GM15510 (cell line): ENCODE data around the gene C19orf67.

Source experiments
- POLR2A ChIP-seq: IDR thresholded peaks from 3 replicates; pipeline ENCODE4 v1.6.1; 2011; ENCODE audit warnings: borderline replicate concordance; ENCODE audit not compliant: insufficient read length; ENCODE audit errors: extremely low read depth

C19orf67 gene

DNA sequence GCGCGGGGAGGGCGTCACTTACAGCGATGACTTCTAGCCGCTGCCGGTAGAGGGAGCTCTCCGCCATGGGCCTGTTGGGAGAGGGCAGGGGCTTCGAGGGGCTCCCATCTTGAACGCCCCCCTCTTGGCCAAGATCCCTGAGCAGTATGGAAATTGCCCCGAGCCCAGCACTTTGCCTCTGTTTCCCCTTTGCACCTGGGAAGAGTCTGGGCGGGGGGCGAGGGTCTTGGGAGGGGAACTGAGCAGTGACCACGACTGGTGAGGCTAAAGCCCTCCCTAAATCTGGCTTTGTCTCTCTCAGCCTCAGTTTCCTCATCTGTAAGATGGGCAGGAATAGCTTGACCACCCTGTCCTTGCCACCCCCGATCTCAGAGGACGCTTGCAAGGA is 26.5 kb downstream of the C19orf67 start:
- no peak for TF ChIP-seq POLR2A

DNA sequence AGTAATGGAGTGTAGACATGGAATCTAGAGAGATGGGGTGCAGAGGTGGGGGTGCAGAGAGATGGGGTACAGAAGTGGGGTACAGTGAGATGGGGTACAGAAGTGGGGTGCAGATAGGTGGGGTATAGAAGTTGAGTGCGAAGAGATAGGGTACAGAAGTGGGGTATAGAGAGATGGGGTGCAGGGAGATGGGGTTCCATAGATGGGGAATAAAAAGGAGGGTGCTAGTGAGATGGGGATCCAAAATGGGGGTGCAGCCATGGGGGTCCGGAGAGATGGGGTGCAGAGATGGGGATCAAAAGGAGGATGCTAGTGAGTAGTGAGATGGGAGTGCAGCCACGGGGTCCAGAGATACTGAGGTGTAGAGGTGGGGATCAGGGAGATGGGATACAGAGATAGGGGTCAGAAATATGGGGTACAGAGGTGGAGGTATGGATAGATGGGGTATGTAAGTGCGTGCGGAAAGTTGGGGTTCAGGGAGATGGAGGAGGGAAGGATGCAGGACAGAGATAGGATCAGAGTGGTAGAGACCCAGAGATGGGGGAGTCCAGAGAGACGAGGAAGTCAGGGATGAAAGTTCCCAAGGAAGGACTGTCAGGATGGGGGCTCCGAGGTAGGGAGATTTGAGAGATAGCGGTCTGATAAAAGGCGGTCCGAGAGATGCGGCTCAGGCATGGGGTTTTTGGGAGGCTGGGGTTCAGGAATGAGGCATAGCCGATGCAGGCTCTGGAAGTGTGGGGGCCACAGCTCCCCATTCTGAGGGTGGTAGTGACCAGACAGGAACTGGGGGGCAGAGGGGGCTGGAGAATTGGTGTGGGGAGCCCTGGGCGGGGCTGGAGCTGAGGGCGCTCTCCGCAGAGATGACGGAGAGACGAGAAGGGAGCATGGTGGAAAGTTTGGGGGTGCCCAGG is 27.1 kb downstream of the C19orf67 start:
- TF ChIP-seq POLR2A = no peak

DNA sequence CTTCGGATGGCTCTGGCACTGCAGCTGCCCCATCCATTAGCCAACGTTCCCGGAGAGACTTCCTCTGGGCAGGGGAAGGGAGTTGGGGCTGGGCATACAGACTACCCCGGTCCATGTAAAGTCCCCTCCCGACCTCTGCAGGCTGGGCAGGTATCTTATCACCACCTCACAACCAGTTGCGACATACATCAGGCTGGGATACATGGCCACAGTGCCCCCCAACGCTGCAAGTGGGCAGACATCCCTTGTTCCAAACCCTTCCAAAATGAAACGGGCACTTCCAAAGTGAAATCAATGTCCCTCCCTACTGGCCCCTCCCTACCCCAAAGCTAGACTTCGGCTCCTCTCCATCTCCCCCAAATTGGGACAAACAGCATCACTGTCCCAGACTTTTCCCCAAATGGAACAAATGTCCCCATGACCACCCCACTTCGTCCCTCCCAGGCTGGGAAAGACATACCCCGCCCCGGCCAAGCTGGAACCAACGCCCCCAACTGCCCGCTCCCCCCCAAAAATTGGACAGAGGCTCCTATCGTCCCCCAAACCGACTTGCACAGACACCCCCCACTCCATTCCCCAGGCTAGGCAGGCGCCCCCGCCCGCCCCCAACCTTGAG is 28.7 kb downstream of the C19orf67 start:
- no peak for TF ChIP-seq POLR2A

DNA sequence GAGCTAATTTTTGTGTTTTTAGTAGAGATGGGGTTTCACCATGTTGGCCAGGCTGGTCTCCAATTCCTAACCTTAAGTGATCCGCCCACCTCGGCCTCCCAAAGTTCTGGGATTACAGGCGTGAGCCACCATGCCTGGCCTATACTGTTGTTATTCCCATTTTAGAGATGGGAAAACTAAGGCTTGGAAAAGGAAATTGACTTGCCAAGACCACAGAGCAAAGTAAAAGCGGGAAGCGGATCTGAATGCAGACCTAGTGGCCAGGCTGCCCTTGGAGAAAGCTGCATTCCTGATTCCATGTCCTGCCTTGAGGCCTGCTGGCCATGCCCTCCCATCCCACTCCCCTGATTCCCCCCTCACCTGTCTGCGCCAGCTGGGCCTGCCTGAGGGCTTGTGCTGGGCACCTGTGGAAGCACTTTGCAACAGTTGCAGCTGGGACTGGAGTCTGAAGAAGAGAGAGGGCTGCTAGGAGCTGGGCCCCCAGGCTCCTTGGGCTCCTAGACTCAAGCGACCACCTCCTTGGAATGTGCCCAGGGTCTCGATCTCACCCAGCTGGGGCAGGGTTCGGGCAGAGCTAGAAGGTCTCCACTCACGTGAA is 29.4 kb downstream of the C19orf67 start:
- no peak for TF ChIP-seq POLR2A

DNA sequence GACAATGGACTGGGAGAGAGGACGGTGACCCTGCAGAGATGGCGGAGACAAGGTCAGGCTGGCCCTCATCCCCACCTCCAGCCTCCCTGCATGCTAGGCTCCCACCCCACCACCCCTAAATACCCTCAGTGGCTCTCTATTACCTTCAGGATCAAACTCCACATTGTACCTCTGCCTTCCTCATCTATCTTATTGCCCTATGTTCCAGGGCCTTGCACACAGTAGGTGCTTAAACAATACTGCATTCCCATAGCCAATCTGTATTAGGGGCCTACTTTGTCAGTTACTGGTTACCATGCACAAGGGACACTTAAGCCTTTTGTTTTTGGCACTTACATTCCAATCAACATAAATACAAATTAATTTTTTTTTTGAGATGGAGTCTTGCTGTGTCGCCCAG is 30.2 kb downstream of the C19orf67 start:
- no peak for TF ChIP-seq POLR2A

DNA sequence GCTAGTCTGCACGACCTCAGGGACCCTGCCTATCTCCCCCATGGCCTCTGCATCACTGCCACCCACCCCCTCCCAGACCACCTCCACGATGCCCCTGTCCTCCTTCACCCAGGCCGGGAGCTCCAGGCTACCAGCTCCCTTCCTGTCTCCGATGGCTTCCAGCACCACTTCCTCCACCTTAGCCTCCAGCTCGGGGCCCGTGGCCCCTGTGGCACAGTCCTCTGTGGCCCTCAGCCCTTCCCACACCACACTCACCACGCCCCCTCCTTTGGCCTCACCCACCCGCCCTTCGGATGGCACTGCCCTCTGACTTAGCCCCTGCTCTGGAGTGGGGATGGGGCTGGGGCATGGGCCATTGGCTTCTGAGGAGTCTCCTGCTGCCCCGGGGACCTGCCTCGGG is 30.9 kb downstream of the C19orf67 start:
- TF ChIP-seq POLR2A = no peak

DNA sequence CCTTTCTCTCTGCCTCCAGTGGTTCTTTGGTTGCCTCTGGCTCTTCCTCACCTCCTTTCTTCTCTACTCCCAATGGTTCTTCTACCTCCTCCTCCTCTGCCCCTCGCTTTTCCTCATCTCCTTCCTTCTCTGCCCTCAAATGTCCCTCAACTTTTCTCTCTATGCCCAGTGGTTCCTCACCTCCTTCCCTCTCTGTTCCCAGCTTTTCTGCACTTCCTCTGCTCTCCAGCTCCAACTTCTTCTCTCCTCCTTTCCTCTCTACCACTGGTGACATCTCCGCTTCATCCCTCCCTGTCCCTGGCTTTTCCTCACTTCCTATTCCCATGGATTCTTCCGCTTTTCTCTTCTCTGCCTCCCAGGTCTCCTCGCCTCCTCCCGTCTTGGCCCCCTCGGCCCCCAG is 31.5 kb downstream of the C19orf67 start:
- TF ChIP-seq POLR2A = no peak

DNA sequence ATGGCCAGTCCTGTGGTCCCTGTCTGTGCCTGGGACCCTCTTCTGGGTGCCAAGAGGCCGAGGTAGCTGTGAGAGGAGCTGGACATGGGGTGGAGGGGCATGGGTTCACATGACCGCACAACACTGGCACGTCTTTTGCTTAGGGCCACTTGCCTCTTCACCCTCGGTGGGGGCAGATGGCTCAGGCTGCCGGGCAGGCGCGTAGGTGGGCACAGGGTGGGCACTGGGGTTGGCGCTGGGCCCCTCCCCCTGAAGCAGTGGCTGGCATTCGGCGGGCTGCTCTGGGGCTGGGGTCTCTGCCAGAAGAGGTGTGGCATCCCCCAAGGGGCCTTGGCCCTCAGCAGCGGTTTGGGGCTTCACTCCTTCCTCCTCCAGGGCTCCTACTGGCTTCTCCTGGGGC is 32.1 kb downstream of the C19orf67 start:
- TF ChIP-seq POLR2A = no peak

DNA sequence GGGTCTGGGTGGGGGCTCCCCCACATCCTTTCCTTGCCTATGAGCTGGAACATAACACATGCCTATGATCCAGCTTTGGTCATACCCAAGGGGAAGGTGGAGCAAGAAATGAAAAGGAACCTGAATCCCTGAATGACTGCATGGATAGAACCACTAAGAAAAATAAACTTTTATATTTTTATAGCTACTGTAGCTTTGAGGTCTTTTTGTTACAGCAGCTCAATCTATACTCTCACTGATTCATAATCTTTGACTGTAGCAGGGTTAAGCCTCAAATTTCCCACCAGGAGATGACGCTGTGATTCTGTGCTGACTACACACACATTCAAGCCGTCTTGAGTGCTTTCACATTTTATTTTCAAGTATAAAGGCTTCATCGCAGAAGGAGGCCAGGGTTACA is 32.6 kb downstream of the C19orf67 start:
- no peak for TF ChIP-seq POLR2A

DNA sequence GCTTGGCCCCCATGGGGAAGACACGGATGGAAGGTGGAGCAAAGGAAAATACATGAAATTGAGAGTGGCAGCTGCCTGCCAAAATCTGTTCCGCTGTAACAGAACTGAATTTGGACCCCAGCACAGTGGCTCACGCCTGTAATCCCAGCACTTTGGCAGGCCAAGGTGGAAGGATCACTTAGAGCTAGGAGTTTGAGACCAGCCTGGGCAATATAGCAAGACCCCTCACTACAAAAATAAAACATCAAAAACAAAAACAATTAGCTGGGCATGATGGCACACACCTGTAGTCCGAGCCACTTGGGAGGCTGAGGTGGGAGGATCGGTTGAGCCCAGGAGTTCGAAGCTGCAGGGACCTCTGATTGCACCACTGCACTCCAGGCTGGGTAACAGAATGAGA is 33.1 kb downstream of the C19orf67 start:
- TF ChIP-seq POLR2A = no peak

DNA sequence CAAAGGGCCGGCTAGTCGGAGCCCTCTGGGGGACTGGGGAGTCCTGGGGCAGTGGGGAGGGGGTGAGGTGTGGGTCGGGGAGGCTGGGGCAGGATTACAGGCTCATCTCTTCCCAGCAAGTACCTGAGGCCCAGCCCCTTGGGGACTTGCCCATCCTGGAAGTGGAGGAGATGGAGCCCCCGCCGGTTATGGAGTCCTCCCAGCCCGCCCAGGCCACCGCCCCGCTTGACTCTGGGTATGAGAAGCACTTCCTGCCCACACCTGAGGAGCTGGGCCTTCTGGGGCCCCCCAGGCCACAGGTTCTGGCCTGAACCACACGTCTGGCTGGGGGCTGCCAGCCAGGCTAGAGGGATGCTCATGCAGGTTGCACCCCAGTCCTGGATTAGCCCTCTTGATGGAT is 33.6 kb downstream of the C19orf67 start:
- TF ChIP-seq POLR2A = no peak

DNA sequence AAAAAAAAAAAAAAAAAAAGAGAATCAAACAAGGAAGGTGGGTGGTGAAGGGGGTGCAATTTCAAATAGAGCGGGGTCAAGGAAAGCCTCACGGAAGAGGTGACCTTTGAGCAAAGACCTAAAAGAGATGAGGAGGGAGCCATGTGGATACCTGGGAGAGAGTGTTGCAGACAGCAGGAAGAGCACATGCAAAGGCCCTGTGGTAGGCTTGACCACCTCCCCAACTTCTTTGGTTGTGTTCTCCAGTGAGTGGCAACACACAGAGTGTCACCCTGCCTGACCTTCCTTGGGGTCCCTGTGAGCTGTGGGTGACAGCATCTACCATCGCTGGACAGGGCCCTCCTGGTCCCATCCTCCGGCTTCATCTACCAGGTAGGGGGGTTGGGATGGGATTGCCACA is 35.1 kb downstream of the C19orf67 start:
- no peak for TF ChIP-seq POLR2A

DNA sequence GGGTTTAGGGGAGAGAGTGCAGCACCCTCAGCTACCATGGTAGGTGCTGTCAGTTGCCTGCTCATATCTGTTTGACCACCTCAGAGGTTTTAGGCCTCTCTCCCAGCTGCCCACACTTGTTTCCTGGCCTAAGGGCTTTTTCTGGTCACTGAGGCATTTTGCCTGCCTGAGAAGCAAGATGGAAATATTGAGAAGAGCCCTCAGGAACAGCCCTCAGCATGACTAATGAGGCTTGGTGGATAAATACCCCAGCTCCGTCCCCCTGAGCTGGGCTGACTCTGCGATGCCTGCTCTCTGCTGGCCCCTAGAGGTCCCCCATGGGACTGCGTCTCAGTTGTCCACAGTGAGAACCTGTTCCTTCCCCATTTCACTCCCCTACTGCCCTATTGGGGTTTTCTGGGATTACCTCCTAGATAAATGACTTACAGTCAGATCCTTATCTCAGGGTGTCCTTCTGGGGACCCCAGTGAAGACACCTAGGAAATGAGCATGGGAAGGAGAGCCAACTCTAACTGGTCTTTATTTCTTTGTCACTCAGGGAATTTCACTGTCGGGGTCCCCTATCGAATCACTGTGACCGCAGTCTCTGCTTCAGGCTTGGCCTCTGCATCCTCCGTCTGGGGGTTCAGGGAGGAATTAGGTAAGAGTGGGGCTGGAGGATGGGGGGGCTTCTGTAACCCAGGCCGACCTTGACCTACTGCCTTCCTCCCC is 37.0 kb downstream of the C19orf67 start:
- no peak for TF ChIP-seq POLR2A

DNA sequence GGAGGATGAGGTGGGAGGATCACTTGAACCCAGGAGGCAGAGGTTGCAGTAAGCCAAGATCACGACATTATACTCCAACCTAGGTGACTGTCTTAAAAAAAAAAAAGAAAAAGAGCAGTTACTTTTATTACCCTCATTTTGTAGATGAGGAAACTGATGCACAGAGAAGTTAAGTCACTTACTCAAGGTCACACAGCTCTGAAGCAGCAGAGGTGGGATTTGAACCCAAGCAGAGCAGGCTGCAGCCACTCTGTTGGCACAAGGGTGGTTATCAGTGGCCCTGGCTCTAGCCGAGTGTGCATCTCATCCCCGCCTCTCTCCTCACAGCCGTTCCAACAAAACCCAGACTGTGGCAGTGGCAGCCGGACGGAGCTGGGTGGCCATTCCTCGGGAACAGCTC is 46.4 kb downstream of the C19orf67 start:
- no peak for TF ChIP-seq POLR2A

DNA sequence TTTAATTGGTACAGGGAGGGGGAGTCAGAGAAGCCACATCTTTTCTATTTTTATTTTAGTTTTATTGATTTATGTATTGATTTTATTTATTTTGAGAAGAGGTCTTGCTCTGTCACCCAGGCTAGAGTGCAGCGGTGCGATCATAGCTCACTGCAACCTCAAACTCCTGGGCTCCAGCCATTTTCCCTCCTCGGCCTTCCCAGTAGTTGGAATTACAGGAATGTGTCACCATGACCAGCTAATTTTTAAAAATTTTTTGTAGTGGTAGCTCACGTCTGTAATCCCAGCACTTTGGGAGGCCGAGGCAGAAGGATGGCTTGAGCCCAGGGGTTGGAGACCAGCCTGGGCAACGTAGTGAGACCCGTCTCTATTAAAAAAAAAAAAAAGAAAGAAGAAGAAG is 49.9 kb downstream of the C19orf67 start:
- TF ChIP-seq POLR2A = no peak
